ENCODE measurements around the gene ANK2. TPM values are rescaled to one million over a fixed set of nuclear protein-coding genes. Genes with fewer than 3 reads are reported as not detected.

Gene ANK2
- total and polyA plus RNA-seq, 2 donors from 2014 or later, result 21.1 to 125 TPM

DNA sequence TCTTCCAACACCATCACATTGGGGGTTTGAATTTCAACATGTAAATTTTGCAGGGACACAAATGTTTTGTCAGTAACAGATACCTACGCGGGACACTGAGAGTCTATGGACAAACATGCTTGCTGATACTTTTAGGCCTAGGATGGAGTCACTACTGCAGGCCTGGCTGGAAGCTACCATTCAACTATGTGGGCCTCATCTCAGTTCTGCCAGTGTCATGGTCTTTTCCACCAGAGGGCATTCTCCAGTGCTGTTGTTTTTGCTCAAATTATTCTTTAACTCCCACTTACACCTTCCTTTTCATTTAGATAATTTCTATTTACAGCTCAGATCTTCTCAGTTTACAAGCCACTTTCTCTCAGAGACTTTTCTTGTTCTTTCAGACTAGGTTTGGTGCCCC lies 7.0 kb upstream of the ANK2 start:
- Histone ChIP-seq H3K27ac (ENCODE audit: low read depth in 2 of 2, low read length in 2 of 2) (no peak overlapping the region), H3K9ac (ENCODE audit: low read length in 3 of 3) (no peak overlapping the region), H3K9me3 (ENCODE audit: control insufficient read depth in 2 of 3, insufficient read depth in 1 of 3, low read length in 3 of 3) (no peaks in the 10 kb centered on the region), H3K27me3 (ENCODE audit: control insufficient read depth, insufficient read depth, low read length) (no peaks in the 10 kb centered on the region), H3K4me1 (ENCODE audit: control insufficient read depth in 2 of 3, insufficient read depth in 2 of 3, low read depth in 1 of 3, low read length in 3 of 3) (no peaks in the 10 kb centered on the region), H3K36me3 (ENCODE audit: control insufficient read depth in 2 of 3, insufficient read depth in 3 of 3, low read length in 3 of 3) (no peaks in the 10 kb centered on the region), H3K4me3 (ENCODE audit: low read length in 3 of 3) (no peak overlapping the region)
- no peak for DNase-seq
- TF ChIP-seq, protein P1, sequence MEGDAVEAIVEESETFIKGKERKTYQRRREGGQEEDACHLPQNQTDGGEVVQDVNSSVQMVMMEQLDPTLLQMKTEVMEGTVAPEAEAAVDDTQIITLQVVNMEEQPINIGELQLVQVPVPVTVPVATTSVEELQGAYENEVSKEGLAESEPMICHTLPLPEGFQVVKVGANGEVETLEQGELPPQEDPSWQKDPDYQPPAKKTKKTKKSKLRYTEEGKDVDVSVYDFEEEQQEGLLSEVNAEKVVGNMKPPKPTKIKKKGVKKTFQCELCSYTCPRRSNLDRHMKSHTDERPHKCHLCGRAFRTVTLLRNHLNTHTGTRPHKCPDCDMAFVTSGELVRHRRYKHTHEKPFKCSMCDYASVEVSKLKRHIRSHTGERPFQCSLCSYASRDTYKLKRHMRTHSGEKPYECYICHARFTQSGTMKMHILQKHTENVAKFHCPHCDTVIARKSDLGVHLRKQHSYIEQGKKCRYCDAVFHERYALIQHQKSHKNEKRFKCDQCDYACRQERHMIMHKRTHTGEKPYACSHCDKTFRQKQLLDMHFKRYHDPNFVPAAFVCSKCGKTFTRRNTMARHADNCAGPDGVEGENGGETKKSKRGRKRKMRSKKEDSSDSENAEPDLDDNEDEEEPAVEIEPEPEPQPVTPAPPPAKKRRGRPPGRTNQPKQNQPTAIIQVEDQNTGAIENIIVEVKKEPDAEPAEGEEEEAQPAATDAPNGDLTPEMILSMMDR (IDR thresholded peaks at IDR 0.05; ENCODE audit: borderline replicate concordance, extremely low read depth, insufficient read depth), result no peak
- intact Hi-C loops (cut with DNase I), result no loop called here
- no peak for FAIRE-seq

DNA sequence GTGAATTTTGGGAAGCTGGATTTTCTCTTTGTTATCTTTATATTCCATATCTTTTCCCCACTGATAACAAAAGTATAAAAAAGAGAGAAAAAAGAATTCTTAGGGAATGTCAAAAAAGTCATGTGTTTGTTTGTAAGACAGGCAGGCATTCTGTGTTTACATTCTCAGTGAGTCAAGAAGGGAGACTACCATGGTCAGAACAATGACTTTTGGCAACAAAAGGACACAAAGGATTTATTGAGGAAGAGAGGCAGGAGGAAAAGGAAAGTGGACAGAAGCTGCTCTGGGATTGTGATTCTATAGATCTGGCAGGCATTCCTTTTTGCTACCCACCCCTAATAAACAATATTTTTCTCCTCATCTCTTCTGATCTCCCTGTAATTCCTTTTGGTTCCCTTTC lies 5.9 kb upstream of the ANK2 start:
- H3K27me3 ChIP-seq (ENCODE audit: control insufficient read depth, insufficient read depth, low read length), result no peaks in the 10 kb centered on the region
- intact Hi-C loops (cut with DNase I), result no loop called here
- H3K9me3 ChIP-seq (ENCODE audit: control insufficient read depth in 2 of 3, insufficient read depth in 1 of 3, low read length in 3 of 3), result no peaks in the 10 kb centered on the region

DNA sequence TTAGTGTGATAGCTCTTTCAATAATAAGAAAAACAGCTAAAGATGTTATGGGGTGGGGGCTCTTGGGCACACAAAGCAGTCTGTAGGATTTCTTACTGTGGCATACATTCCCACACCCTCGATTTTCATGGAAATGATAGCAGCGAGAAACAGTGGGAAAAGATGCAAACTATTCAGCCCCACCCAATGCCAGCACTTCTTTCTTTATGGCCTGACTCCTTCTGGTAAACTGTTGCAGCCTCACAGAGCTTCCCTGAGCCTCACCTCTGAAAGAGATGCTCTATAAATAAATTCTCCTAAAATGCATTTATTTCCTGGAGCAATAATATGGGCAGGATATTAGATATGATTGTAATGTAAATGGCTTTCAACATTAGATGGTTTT lies 910 bp downstream of the ANK2 start:
- H3K4me3 ChIP-seq (ENCODE audit: low read length in 3 of 3), result no peak overlapping the region
- H3K36me3 ChIP-seq (ENCODE audit: control insufficient read depth in 2 of 3, insufficient read depth in 3 of 3, low read length in 3 of 3), result no peaks in the 10 kb centered on the region
- DNase-seq (no peak), FAIRE-seq (no peak)
- H3K27me3 ChIP-seq (ENCODE audit: control insufficient read depth, insufficient read depth, low read length), result no peaks in the 10 kb centered on the region
- no peaks in the 10 kb centered on the region for H3K9me3 ChIP-seq (ENCODE audit: control insufficient read depth in 2 of 3, insufficient read depth in 1 of 3, low read length in 3 of 3)
- no peak overlapping the region for H3K27ac ChIP-seq (ENCODE audit: low read depth in 2 of 2, low read length in 2 of 2)
- TF ChIP-seq, protein P1 (IDR thresholded peaks at IDR 0.05; ENCODE audit: borderline replicate concordance, extremely low read depth, insufficient read depth), result no peak
- no peaks in the 10 kb centered on the region for H3K4me1 ChIP-seq (ENCODE audit: control insufficient read depth in 2 of 3, insufficient read depth in 2 of 3, low read depth in 1 of 3, low read length in 3 of 3)
- intact Hi-C loops (cut with DNase I), result no loop called here
- no peak overlapping the region for H3K9ac ChIP-seq (ENCODE audit: low read length in 3 of 3)

More for the DNA sequence above, 5.9 kb upstream of the ANK2 start:
- no peak overlapping the region for H3K9ac ChIP-seq (ENCODE audit: low read length in 3 of 3)
- no peaks in the 10 kb centered on the region for H3K36me3 ChIP-seq (ENCODE audit: control insufficient read depth in 2 of 3, insufficient read depth in 3 of 3, low read length in 3 of 3)
- H3K4me1 ChIP-seq (ENCODE audit: control insufficient read depth in 2 of 3, insufficient read depth in 2 of 3, low read depth in 1 of 3, low read length in 3 of 3), result no peaks in the 10 kb centered on the region
- TF ChIP-seq, protein P1 (IDR thresholded peaks at IDR 0.05; ENCODE audit: borderline replicate concordance, extremely low read depth, insufficient read depth), result no peak
- H3K4me3 ChIP-seq (ENCODE audit: low read length in 3 of 3), result no peak overlapping the region
- H3K27ac ChIP-seq (ENCODE audit: low read depth in 2 of 2, low read length in 2 of 2), result no peak overlapping the region
- DNase-seq (no peak), FAIRE-seq (no peak)

DNA sequence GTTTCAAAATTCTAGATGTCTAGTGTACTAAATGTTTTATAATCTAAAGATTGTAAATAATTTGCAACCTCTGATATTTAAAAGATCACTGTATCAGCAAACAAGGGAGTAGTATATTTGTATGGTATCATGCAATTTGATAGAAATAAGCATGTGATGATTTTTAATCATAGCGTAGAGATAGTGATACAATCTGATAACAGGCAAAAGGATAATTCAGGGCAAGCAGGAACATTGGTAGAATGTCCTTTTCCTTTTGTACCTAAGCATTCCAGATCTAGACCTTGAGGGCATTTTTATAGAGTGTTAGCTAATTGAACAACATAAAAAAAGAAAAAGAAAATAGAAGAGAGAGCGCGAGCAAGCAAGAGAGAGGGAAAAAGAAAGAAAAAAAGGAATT lies 1.4 kb downstream of the ANK2 start:
- no peaks in the 10 kb centered on the region for H3K4me1 ChIP-seq (ENCODE audit: control insufficient read depth in 2 of 3, insufficient read depth in 2 of 3, low read depth in 1 of 3, low read length in 3 of 3)
- no peaks in the 10 kb centered on the region for H3K9me3 ChIP-seq (ENCODE audit: control insufficient read depth in 2 of 3, insufficient read depth in 1 of 3, low read length in 3 of 3)
- no peak overlapping the region for H3K4me3 ChIP-seq (ENCODE audit: low read length in 3 of 3)
- no peak for DNase-seq
- no peak overlapping the region for H3K27ac ChIP-seq (ENCODE audit: low read depth in 2 of 2, low read length in 2 of 2)
- H3K36me3 ChIP-seq (ENCODE audit: control insufficient read depth in 2 of 3, insufficient read depth in 3 of 3, low read length in 3 of 3), result no peaks in the 10 kb centered on the region
- no peak overlapping the region for H3K9ac ChIP-seq (ENCODE audit: low read length in 3 of 3)
- no peaks in the 10 kb centered on the region for H3K27me3 ChIP-seq (ENCODE audit: control insufficient read depth, insufficient read depth, low read length)
- no peak for FAIRE-seq
- TF ChIP-seq, protein P1 (IDR thresholded peaks at IDR 0.05; ENCODE audit: borderline replicate concordance, extremely low read depth, insufficient read depth), result no peak
- intact Hi-C loops (cut with DNase I), result no loop called here
